Skeletal muscle tissue (tissue), 4 donors: ENCODE measurements around the gene PRSS53. TPM values are rescaled to one million over a fixed set of nuclear protein-coding genes. Genes with fewer than 3 reads are reported as not detected.
"Not testable (repeated sequence)": the region's sequence is repeated elsewhere in the genome, so short reads cannot be mapped to it uniquely, and the experiment has no call there.

Experiments used
- H3K27ac ChIP-seq: one replicate; pipeline ENCODE4 v1.7.0; 2013; ENCODE audit warnings: mild to moderate bottlenecking, low read depth, low read length, inconsistent platforms
- H3K27me3 ChIP-seq, 3 donors: one replicate each; pipeline ENCODE4 v1.7.0; 2013; ENCODE audit warnings: low read length in 3 of 3; ENCODE audit not compliant: control insufficient read depth in 3 of 3, insufficient read depth in 3 of 3
- H3K36me3 ChIP-seq, 3 donors: one replicate each; pipeline ENCODE4 v1.7.0; 2013; ENCODE audit warnings: low read length in 3 of 3; ENCODE audit not compliant: control insufficient read depth in 3 of 3, insufficient read depth in 3 of 3
- H3K4me1 ChIP-seq, 3 donors: one replicate each; pipeline ENCODE4 v1.7.0; 2013; ENCODE audit warnings: low read length in 3 of 3, mild to moderate bottlenecking in 3 of 3; ENCODE audit not compliant: control insufficient read depth in 3 of 3, insufficient read depth in 3 of 3
- H3K4me3 ChIP-seq, 3 donors: one replicate each; pipeline ENCODE4 v1.7.0; 2013; ENCODE audit warnings: low read length in 3 of 3
- H3K9ac ChIP-seq, 3 donors: one replicate each; pipeline ENCODE4 v1.7.0; 2013; ENCODE audit warnings: low read length in 3 of 3, mild to moderate bottlenecking in 3 of 3, moderate library complexity in 2 of 3, low read depth in 1 of 3
- H3K9me3 ChIP-seq, 3 donors: one replicate each; pipeline ENCODE4 v1.7.0; 2013; ENCODE audit warnings: low read length in 3 of 3; ENCODE audit not compliant: control insufficient read depth in 3 of 3
- total RNA-seq: library from RNA; depleted of rRNA; stranded (reverse); fragments of >200 nt; gene quantifications from one replicate; pipeline ENCODE4 v1.2.3, GENCODE V29; 2014
- donor health status: Osteomylitis.

PRSS53 gene
- total RNA-seq, 1 donor from 2014 or later: 2.6 TPM

DNA sequence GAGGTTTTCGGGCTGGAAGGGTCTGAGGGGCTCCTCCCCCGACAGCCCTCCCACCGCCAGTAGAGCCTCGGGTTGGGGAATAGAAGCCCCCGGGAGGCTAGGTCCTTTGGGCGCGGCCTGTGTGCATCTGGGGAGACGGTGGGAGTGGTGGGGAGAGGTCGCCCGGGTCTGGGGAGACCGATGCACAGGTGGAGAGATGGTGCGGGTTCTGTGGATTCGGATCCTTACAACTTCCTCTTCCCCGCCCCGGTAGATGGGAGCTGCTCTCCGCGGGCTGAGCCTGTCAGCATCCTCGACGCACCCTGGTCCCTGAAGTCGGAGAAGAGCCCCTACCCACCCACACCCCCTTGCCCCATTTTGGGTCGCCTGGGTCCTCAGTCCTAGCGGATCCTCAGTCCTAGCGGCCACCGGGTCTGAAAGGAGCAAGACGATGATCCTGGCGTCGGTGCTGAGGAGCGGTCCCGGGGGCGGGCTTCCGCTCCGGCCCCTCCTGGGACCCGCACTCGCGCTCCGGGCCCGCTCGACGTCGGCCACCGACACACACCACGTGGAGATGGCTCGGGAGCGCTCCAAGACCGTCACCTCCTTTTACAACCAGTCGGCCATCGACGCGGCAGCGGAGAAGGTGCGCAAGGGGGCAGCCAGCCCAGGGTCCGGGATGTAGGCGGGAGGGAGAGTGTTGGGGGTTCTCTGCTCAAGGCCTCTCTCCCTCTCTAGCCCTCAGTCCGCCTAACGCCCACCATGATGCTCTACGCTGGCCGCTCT is 20.2 kb upstream of the PRSS53 start:
- H3K27ac ChIP-seq: peak overlapping the region; percentile 87
- H3K4me1 ChIP-seq: peaks cover 50 to 59% (median 52%) of the 10 kb centered on the region in 3 donors
- no peaks in the 10 kb centered on the region for H3K27me3 ChIP-seq
- H3K4me3 ChIP-seq: peak overlapping the region; percentile 64 to 84 (median 84)
- H3K9me3 ChIP-seq: no peaks in the 10 kb centered on the region
- H3K36me3 ChIP-seq: peaks cover 33 to 34% (median 34%) of the 10 kb centered on the region in 3 donors
- peak overlapping the region; percentile 89 to 99 (median 95) for H3K9ac ChIP-seq

DNA sequence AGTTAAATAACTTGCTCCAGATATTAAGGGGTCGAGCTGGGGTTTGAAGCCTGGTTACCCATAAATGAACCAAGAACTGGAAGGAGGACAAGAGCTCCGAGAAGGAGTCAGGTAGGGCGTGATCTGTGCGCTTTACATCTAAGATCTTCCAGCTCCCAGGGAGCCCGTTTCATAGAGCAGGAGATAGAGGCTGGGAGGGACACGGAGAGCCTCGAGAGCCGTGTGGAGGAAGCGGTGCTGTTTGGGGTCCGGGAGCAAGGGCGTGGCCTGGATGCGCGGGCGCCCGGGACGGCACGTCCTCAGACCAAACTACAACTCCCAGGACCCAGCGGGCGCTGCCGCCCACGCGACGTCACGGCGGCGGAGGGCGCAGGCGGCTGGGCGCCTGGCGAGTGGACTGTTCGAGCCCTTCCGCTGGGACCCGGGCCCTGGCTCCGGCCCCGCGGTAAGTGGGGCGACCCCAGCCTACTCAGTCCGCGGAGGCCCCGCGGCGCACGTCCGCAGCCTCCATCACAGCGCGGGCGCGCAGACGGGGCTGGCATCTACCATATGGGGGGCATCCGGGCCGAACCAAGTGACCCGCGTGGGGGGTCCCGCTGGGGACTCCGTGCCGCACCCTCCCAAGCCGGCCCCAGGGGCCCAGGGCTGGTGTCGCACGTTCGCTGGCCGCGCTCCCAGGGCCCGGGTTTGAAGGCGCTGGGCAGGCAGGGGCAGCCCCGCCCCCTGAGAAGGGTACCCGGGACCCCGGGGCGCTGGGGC is 19.5 kb upstream of the PRSS53 start, which contains the start of gene BCKDK:
TSS of gene BCKDK (plus strand) at position 352 of the 759 bp plus-strand sequence. CDS start 838 bp downstream, outside the sequence.
- Histone ChIP-seq H3K4me3 (peak within 1 kb of the TSS; percentile 64 to 84 (median 84)), H3K9me3 (no peaks in the 10 kb centered on the region), H3K27ac (peak within 1 kb of the TSS; percentile 87), H3K9ac (peak within 1 kb of the TSS; percentile 89 to 99 (median 95)), H3K27me3 (no peaks in the 10 kb centered on the region), H3K4me1 (peaks cover 42 to 51% (median 44%) of the 10 kb centered on the region in 3 donors), H3K36me3 (peaks cover 33 to 34% (median 34%) of the 10 kb centered on the region in 3 donors)

DNA sequence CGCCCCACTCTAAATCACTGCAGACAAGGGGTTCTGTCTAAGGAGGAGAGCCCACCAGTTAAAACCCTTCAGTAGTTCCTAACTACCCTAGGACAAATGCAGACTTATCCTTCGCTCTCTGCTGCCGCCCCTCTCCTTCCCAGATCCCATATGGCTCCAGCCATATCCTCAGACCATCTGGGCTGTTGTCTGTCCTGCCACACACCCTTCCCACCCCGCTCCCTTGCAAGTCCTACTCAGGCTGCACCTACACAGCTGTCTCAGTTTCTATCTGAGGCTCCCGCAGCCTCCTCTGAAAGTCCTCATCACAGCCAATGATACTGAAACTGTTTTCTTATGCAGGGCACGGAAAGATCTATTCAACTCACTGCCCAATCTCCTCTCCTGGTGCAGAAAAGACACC is 18.7 kb upstream of the PRSS53 start:
- H3K27me3 ChIP-seq: no peaks in the 10 kb centered on the region
- peaks cover 33% of the 10 kb centered on the region in 3 donors for H3K36me3 ChIP-seq
- no peaks in the 10 kb centered on the region for H3K9me3 ChIP-seq
- H3K9ac ChIP-seq: peak overlapping the region in 2 of 3 donors; percentile 24 to 99
- H3K4me1 ChIP-seq: peaks cover 34 to 44% (median 37%) of the 10 kb centered on the region in 3 donors
- no peak overlapping the region for H3K4me3 ChIP-seq
- H3K27ac ChIP-seq: no peak overlapping the region

- Histone ChIP-seq H3K9ac (peak overlapping the region in 1 of 3 donors; percentile 99), H3K36me3 (peaks cover 26% of the 10 kb centered on the region in 3 donors), H3K27me3 (no peaks in the 10 kb centered on the region), H3K27ac (no peak overlapping the region), H3K4me1 (peaks cover 28 to 37% (median 30%) of the 10 kb centered on the region in 3 donors), H3K4me3 (no peak overlapping the region), H3K9me3 (no peaks in the 10 kb centered on the region)
These were observed 18.0 kb upstream of the PRSS53 start for GRCh38 chr16:31106509-31107464.

DNA sequence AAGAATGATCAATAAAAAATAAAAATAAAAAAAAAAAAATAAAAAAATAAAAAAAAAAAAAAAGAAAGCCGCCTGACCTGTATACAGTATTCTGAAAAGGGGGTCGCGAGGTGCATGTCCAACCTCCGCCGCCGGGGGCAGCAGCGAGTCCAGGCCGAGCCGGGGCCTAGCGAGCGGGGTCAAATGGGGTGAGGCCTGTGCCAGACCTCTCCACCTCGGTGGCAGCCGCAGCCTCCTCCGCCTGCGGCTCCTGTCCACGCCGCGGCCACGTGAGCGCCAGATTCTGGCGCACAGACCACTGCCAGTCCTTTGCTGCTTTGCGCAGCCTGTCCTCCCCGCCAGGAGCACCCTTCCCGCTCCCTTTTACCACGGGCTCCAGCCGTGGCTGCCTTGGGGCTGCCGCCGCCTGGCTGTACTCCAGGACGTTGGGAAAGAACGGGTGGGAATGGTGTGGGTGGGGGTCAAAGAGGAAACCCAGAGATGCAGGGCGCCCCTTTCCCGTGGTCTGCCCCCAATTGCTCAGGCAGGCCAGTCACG is 17.0 kb upstream of the PRSS53 start:
- peak overlapping the region in 2 of 3 donors; percentile 59 to 61 for H3K4me3 ChIP-seq
- peak overlapping the region in 2 of 3 donors; percentile 51 to 62 for H3K9ac ChIP-seq
- H3K9me3 ChIP-seq: no peaks in the 10 kb centered on the region
- H3K4me1 ChIP-seq: peaks cover 24 to 34% (median 28%) of the 10 kb centered on the region in 3 donors
- H3K27me3 ChIP-seq: no peaks in the 10 kb centered on the region
- peaks cover 16% of the 10 kb centered on the region in 3 donors for H3K36me3 ChIP-seq
- peak overlapping the region; percentile 58 for H3K27ac ChIP-seq

DNA sequence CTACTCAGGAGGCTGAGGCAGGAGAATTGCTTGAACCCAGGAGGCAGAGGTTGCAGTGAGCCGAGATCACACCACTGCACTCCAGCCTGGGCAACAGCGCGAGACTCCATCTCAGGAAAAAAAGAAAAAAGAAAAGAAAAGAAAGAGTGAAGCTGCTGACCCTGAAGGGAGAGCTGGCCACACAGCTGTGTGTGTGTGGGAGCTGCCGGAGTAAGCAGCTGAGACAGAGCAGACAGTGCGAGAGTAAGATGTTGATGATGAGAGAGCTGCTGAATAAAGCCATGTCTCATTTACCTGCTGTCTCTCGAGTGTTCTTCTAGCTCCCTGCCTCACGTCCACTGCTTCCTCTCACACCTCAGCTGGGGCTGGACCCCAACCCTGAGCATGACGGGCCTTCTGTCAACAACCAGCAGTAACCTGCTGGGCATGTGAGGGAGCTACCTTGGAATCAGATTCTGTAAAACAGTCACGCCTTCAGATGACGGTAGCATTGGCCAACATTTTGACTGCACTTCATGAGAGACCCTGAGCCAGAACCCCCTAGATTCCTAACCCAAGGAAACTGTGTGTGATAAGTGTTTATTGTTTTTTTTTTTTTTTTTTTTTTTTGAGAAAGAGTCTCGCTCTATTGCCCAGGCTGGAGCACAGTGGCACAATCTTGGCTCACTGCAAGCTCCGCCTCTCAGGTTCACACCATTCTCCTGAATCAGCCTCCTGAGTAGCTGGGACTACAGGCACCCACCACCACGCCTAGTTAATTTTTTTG is 12.3 kb upstream of the PRSS53 start:
- not testable (repeated sequence) for H3K4me1 ChIP-seq, H3K27ac ChIP-seq, H3K4me3 ChIP-seq, H3K27me3 ChIP-seq, H3K9ac ChIP-seq, H3K9me3 ChIP-seq, H3K36me3 ChIP-seq

DNA sequence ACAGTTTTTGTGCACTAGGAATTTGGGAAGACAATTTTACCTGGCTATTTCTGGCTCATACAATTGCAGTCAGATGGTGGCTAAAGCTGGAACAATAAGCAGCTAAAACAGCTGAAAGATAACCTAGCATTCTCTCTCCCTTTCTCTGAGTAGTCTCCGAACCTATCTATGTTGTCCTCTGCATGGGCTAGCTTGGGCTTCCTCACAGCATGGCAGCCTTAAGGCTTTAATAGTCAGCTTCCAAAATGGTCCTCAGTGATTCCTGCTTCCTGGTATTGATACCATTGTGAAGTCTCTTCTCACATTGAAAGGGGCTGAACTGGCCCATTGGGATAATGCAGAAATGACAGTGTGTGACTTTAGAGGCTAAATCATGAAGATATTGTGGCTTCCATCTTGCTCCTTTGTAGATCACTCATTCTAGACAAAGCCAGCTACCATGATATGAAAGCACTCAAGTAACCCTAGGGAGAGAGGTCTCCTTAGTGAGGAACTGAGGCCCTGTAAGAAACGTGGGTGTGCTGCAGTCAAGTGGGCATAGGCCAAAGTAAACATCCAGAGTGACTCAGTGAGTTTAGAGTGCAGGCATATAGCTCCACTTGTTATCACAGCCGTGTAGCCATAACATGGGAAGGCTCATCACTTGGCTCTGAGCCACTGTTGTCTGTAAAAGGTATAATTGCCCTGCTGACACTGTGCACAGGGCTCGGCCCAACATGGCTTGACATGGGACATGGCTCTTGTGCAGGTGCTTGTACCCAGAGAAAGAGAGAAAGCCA is 11.3 kb upstream of the PRSS53 start:
- H3K9me3 ChIP-seq: no peaks in the 10 kb centered on the region
- H3K4me1 ChIP-seq: peaks cover 0 to 6% (median 4%) of the 10 kb centered on the region in 3 donors
- no peaks in the 10 kb centered on the region for H3K36me3 ChIP-seq
- no peak overlapping the region for H3K4me3 ChIP-seq
- no peak overlapping the region for H3K27ac ChIP-seq
- no peak overlapping the region for H3K9ac ChIP-seq
- H3K27me3 ChIP-seq: no peaks in the 10 kb centered on the region

DNA sequence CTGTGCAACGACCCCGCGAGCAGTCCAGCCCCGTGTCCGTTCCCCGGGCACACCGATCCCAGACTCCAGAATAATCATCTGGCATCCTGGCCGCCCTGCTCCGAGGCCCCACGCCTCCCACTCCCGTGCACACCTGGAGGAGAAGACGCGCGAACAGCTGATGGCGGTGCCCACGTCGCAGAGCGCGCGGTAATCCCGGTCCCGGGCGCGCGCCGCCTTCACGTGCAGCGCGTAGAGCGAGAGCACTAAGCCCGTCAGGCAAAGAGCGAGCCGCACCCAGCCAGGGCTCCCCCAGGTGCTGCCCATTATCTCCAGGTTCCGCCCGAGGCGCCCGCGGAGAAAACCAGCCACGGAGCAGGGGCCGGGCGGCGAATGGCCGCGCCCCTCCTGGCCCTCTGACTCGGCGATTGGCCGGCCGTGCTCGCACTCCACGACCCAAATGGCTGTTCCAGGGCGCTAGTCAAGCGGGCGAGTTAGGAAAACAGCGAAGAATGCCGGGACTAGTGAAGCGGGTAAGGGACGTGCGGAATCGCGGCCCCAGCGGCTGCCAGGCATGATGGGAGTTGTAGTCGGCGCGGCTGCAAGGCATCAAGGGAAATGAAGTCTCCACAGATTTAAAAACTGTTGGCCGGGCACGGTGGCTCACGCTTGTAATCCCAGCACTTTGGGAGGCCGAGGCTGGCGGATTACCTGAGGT is 5.8 kb upstream of the PRSS53 start, which contains the start of gene VKORC1:
TSS of gene VKORC1 (minus strand) at position 374 of the 697 bp plus-strand sequence. CDS start at position 306, 68 bp downstream.
- peak within 1 kb of the TSS; percentile 82 to 94 (median 93) for H3K9ac ChIP-seq

More for the DNA sequence above, 5.8 kb upstream of the PRSS53 start, which contains the start of gene VKORC1:
- Histone ChIP-seq H3K36me3 (peaks cover 10 to 12% (median 12%) of the 10 kb centered on the region in 3 donors), H3K4me1 (peaks cover 10 to 20% (median 16%) of the 10 kb centered on the region in 3 donors), H3K4me3 (peak within 1 kb of the TSS; percentile 94 to 95 (median 95)), H3K27me3 (no peaks in the 10 kb centered on the region), H3K27ac (peak within 1 kb of the TSS; percentile 86), H3K9me3 (no peaks in the 10 kb centered on the region)
